GM12872 (cell line): ENCODE results near the gene TNFSF11.

Source experiments
- TF ChIP-seq, protein P1 (sequence below): IDR thresholded peaks from 3 replicates; pipeline ENCODE4 v1.5.1; 2011; ENCODE audit warnings: low read depth, mild to moderate bottlenecking, low read length, moderate library complexity; ENCODE audit not compliant: insufficient read depth

TNFSF11 gene

DNA sequence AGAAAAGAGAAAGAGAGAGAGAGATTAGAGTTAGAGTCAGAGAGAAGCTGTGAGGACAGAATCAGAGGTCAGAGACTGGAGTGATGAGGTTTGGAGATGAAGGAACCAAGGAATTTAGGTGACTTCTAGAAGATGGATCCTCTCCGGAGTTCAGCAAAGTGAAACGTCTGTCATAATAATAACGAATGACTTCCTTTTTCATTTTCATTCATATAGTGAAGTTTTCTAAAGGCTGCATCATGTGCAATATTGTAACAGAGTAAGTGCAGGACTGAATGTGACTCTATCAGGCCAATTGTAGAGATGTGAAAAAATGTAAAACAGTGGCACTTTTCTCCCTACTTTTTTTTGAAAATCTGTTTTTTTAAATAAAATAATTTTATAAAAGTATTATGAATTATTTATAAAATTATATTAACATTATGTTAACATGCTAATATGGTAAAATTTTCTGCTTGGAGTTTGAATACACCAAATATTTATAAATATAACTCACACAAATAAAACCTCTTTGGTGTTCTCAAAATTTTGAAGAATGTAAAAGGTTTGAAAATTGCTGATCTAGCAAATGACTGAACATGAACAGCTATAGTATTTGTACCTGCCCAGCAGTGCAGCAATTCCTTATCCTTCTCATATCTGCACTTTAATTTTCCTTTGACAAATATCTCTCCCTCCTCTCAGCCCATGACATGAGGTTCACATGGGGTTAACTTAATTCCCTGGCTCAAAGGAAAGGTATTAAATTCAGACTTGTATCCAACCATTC lies 4.2 kb upstream of the TNFSF11 start:
- TF ChIP-seq, protein P1, sequence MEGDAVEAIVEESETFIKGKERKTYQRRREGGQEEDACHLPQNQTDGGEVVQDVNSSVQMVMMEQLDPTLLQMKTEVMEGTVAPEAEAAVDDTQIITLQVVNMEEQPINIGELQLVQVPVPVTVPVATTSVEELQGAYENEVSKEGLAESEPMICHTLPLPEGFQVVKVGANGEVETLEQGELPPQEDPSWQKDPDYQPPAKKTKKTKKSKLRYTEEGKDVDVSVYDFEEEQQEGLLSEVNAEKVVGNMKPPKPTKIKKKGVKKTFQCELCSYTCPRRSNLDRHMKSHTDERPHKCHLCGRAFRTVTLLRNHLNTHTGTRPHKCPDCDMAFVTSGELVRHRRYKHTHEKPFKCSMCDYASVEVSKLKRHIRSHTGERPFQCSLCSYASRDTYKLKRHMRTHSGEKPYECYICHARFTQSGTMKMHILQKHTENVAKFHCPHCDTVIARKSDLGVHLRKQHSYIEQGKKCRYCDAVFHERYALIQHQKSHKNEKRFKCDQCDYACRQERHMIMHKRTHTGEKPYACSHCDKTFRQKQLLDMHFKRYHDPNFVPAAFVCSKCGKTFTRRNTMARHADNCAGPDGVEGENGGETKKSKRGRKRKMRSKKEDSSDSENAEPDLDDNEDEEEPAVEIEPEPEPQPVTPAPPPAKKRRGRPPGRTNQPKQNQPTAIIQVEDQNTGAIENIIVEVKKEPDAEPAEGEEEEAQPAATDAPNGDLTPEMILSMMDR: no peak

DNA sequence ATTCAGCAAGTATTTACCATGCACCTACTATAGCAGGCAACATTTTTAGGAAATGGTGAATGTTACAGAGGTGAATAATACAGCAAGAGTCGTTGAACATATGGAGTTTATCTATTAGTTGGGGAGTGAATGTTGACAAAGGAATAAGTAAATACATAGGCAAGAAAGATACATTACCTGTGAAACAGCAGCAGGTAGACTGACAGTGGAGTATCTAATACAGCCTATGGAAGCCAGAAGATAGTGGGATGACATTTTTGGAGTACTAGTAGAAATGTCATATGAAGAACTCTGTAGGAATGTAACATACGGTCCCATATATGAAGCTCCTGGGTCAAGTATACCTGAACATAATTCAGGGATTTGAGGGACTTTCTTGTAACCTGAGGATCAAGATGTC lies 2.1 kb upstream of the TNFSF11 start:
- TF ChIP-seq, protein P1: no peak

DNA sequence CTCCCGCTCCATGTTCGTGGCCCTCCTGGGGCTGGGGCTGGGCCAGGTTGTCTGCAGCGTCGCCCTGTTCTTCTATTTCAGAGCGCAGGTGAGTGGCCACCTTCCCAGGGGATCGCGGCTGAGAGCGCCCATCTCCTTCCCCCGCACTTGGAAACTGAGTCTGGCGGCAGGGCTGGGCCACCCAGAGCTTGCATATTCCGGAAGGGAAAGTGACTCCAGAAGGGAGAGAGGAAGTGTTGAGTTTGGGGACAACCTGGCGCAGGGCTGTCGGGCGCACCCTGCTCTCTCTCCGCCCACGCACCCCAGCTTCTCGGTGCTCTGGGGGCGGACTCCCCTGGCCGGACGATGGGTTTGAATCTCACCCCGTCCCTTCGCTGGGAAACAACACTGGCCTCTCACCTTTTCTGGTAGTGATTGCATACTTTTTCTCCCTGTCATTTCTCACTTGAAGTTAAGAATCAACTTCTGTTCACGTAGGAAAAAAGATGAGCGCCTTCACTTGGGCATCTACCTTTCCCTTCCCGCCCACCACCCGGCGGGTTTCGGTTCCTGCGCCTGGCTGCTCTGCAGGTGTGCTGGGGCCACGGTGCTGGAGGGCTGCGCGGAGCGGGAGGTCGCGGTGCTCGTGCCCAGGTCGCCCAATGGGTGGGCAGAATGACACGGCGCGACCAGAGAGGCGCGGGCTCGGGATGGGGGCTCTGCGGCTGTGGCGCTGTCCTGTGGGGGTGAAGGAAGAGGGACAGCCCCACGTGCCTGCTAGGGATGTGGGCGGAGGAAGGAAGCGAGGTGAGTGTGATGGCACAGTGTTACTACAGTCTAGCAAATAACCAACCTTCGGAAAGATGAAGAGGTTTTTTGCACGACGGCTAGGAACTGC lies 721 bp downstream of the TNFSF11 start:
- TF ChIP-seq, protein P1: no peak

DNA sequence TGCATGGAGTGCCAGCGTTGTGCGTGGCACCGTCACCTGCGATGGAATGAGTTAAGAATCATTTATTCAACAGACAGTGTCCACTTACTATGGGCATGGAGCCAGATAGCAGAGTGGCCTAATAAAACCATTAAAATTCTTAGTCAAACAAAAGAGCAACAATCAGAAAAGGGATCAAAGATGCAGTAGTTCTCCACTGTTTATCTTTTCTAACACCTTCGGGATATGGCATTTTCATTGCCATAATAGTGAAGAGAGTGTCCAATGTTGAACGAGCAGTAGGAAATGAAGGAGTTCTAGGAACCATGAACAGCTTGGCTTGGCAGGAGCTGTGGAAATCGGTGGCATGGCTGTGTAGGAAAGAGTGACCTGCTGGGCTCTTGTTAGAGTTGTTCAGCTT lies 2.0 kb downstream of the TNFSF11 start:
- TF ChIP-seq, protein P1: no peak

DNA sequence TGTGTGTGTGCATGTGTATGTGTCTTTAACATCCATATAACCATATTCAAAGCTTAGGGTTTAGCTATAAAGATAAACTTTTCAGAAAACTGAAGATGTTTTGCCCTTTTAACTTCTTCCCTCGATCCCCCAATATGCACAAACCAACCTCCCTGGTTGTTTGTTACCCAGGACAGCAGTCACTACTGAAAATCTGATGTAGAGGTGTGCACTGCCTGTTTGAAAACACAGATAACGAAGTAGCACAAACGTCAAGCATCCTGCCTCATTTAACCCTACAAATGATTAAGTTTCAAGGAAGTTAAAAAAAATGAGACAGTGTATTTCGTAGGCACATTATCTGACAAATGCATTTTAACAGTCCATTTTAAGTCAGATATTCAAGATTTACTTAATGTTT lies 3.6 kb downstream of the TNFSF11 start:
- TF ChIP-seq, protein P1: no peak

DNA sequence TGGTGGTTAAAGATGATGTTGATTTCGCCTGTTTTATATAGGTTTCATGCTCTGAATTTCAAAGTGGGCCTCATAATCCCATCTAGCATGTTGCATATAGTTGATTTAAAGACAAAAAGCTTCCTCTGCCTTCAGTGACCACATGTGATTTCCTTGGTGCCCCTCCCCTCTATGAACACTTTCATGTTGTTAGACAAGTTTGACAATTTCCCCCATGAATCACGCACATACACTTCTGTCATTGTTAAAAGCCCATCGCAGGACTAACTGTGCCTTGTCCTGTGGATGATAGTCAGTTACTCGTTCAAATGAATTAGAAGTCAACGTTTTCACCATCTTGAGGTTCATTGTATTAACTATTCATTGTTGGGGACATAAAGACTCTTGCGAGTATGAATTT lies 6.7 kb downstream of the TNFSF11 start:
- TF ChIP-seq, protein P1: no peak

DNA sequence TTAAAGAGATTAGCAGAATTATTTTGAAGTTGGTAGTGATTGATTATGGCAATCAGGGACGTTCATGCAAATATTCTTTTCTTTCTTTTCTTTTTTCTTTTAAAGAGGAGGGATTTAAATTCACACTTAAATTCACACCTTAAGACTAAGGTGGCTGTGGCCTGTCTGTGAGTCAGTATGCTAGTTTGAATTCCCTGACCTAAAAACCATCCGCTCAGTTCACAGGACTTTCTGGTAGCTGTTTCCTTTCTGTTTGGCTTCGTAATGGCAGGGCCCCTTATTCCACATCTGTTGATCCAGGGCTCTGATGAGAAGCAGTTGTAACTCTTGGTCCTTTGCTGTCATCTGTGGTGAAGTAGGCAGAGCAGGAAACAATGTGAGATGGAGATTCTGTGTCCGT lies 7.5 kb downstream of the TNFSF11 start:
- TF ChIP-seq, protein P1: no peak
